Parietal lobe (tissue), 1 donor: Measurements from ENCODE around the gene ASXL3. TPM values are rescaled to one million over a fixed set of nuclear protein-coding genes. Genes with fewer than 3 reads are reported as not detected.

Source experiments
- total RNA-seq: library from RNA; depleted of rRNA; stranded (reverse); fragments of >200 nt; gene quantifications from one replicate; pipeline ENCODE4 v1.2.3, GENCODE V29; 2014

The ASXL3 gene
- total RNA-seq, result 123 TPM

DNA sequence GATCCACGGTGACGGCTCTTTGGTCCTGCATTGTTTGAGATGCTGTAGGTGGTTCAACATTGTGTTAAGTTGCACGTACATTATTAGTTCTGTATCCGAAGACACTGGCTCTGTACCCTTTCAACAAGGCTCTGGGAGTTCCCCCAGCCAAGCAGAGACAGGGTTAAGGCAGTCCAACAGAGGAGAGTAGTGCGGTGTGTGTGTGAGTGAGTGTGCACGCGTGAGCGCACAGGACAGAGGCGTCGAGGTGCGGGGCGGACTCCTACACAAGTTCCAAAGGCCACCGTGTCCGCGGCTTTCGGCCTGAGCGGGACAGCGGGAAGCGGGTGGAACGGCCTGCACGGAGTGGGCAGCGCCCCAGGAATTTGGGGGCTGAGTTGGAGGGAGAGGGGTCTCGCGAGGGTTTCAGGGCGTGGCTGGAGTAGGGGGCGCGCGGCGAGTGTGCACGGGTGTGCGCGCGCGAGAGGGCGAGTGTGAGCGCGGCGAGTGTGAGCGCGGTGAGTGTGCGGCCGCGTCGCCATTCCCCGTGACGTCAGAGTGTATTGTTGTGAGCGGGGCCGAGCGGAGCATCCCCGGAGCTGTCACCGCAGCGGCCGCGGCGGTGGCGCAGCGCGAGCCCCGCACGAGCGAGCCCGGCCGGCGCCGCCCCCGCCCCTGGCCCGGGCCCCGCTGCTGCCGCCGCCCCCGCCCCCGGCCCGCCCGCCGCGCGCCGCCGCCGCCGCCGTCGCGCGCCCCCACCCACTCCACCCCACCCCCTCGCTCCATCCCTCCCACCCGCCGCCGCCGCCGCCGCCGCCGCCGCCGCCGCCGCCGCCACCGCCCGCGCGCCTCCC is at the start of gene ASXL3:
TSS of gene ASXL3 (plus strand) at position 535 of the 833 bp plus-strand sequence. CDS start 413 bp downstream, outside the sequence.

Other genes with a start within 250 kb of the ASXL3 start
- 0.31 TPM for gene CCDC178, start 137.5 kb upstream of the ASXL3 start, total RNA-seq